ENCODE measurements around the gene HOXA7. TPM values are rescaled to one million over a fixed set of nuclear protein-coding genes. Genes with fewer than 3 reads are reported as not detected.
A peak's percentile ranks its signal among the peaks of the same experiment; 100 is the strongest.

HOXA7 gene
- total and polyA plus RNA-seq, 12 donors = 7.9 to 39.1 (median 22.7) TPM

DNA sequence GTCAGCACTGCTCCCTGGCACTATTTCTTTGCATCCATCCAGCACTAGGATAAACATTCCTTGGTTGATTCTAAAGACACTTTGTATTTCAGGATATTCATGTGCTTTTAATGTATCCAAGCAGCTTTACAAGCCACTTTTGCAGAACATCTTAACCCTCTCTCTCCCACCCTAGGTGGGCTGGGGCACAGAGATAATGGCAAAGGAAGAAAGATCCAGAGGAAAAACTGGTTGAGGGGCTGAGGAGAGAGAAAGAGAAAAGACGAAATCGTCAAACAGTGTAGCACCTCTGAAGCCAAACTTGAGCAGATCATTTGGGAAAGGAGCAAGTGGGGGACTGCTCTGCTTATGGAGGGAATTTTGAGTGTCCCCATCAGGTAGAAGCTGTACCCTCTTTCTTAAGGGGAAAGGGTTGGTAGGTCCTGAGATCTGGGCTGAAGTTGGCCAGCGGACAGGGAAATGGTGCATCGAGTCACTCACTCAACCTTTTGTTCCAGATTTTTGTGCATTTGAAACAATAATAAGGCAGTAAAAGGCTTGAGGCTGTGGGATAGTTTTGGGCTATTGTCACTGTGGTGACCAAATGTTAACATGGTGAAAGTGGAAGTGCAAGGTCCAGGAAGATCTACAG lies 47.6 kb upstream of the HOXA7 start:
- peaks cover 0 to 16% of the 10 kb centered on the region in 2 donors for H3K4me1 ChIP-seq (replicated peaks in 1 of 2)

DNA sequence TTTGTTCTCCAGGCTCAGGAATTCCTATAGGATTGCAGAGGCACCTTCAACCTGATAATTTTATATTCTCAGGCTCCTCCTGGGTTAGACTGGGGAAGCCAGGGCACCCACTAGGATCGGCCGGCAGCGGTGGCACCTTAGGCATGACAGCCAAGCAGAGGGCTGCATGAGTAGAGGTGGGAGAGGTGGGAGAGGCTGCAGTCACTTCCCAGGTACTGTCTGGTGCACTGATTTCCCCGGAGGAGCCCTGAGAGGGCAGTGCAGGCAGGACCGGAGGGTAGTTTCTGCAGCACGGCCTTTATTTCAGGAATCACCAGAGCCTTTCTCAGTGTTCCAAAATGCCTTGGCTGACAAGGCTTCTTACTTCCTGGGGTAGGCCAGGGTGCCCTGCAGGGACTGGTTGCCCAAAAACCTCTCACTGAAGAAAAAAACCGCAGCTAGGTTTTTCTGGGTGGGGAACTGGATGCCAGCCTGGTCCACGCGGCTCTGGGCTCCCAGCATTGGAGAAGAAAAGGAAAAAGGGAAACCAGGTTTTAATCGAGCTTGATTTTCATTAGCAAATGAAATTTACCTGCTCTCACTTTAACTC lies 47.0 kb upstream of the HOXA7 start:
- intact Hi-C loops (cut with DNase I) = loop anchor here (10.0 kb wide), 2 partner anchors 371 to 811 kb away; no protein-coding TSS in a partner anchor
- Histone ChIP-seq H3K4me1 (replicated peaks in 1 of 2) (peaks cover 0 to 18% of the 10 kb centered on the region in 2 donors), H3K4me3 (no peak overlapping the region), H3K27me3 (peaks cover 92% of the 10 kb centered on the region), H3K27ac (no peak overlapping the region), H3K9me3 (replicated peaks in 1 of 3) (no peaks in the 10 kb centered on the region), H3K36me3 (replicated peaks in 1 of 2) (no peaks in the 10 kb centered on the region)
- peak in 1 of 7 donors; percentile 17 for DNase-seq
- no peak for TF ChIP-seq POLR2A (IDR thresholded peaks at IDR 0.05)
- TF ChIP-seq, protein P1, sequence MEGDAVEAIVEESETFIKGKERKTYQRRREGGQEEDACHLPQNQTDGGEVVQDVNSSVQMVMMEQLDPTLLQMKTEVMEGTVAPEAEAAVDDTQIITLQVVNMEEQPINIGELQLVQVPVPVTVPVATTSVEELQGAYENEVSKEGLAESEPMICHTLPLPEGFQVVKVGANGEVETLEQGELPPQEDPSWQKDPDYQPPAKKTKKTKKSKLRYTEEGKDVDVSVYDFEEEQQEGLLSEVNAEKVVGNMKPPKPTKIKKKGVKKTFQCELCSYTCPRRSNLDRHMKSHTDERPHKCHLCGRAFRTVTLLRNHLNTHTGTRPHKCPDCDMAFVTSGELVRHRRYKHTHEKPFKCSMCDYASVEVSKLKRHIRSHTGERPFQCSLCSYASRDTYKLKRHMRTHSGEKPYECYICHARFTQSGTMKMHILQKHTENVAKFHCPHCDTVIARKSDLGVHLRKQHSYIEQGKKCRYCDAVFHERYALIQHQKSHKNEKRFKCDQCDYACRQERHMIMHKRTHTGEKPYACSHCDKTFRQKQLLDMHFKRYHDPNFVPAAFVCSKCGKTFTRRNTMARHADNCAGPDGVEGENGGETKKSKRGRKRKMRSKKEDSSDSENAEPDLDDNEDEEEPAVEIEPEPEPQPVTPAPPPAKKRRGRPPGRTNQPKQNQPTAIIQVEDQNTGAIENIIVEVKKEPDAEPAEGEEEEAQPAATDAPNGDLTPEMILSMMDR (IDR thresholded peaks at IDR 0.05) = no peak
- WGBS, 4 donors = 21 to 28% (median 25%) methylated on average over 10 of the region's 10 CpGs

More for the DNA sequence above, 47.6 kb upstream of the HOXA7 start:
- no peaks in the 10 kb centered on the region for H3K36me3 ChIP-seq (replicated peaks in 1 of 2)
- peaks cover 86% of the 10 kb centered on the region for H3K27me3 ChIP-seq
- H3K27ac ChIP-seq = no peak overlapping the region
- TF ChIP-seq, protein P1 (IDR thresholded peaks at IDR 0.05) = no peak
- TF ChIP-seq POLR2A (IDR thresholded peaks at IDR 0.05) = no peak
- no peaks in the 10 kb centered on the region for H3K9me3 ChIP-seq (replicated peaks in 1 of 3)
- intact Hi-C loops (cut with DNase I) = loop anchor here (10.0 kb wide), 2 partner anchors 371 to 811 kb away; no protein-coding TSS in a partner anchor
- H3K4me3 ChIP-seq = no peak overlapping the region
- DNase-seq = peak in 1 of 7 donors; percentile 1
- 13 to 42% (median 26%) methylated on average over 4 of the region's 4 CpGs for whole genome bisulfite sequencing, 4 donors

DNA sequence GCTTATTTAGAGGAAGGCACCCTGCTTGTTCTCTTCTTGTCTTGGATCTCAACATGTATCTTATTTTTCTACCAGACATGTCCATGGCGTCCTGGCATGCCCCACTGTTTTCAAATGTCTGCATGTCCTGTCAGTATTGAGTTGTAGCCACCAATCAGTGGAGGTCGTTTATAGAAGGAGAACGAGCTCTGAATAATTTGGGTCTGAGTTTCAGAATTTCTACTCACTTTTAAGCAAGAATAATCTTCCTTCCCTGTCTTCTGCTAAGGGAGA lies 46.3 kb upstream of the HOXA7 start:
- intact Hi-C loops (cut with DNase I) = loop anchor here (10.0 kb wide), 2 partner anchors 372 to 812 kb away; no protein-coding TSS in a partner anchor
- 13 to 21% (median 19%) methylated on average over 3 of the region's 3 CpGs for WGBS, 4 donors
- no peak overlapping the region for H3K27ac ChIP-seq
- DNase-seq = peak in 1 of 7 donors; percentile 24
- no peak overlapping the region for H3K4me3 ChIP-seq
- no peaks in the 10 kb centered on the region for H3K36me3 ChIP-seq (replicated peaks in 1 of 2)
- peaks cover 0 to 18% of the 10 kb centered on the region in 2 donors for H3K4me1 ChIP-seq (replicated peaks in 1 of 2)
- H3K9me3 ChIP-seq (replicated peaks in 1 of 3) = no peaks in the 10 kb centered on the region
- H3K27me3 ChIP-seq = peaks cover 94% of the 10 kb centered on the region
- no peak for TF ChIP-seq POLR2A (IDR thresholded peaks at IDR 0.05)
- TF ChIP-seq, protein P1 (IDR thresholded peaks at IDR 0.05) = no peak

DNA sequence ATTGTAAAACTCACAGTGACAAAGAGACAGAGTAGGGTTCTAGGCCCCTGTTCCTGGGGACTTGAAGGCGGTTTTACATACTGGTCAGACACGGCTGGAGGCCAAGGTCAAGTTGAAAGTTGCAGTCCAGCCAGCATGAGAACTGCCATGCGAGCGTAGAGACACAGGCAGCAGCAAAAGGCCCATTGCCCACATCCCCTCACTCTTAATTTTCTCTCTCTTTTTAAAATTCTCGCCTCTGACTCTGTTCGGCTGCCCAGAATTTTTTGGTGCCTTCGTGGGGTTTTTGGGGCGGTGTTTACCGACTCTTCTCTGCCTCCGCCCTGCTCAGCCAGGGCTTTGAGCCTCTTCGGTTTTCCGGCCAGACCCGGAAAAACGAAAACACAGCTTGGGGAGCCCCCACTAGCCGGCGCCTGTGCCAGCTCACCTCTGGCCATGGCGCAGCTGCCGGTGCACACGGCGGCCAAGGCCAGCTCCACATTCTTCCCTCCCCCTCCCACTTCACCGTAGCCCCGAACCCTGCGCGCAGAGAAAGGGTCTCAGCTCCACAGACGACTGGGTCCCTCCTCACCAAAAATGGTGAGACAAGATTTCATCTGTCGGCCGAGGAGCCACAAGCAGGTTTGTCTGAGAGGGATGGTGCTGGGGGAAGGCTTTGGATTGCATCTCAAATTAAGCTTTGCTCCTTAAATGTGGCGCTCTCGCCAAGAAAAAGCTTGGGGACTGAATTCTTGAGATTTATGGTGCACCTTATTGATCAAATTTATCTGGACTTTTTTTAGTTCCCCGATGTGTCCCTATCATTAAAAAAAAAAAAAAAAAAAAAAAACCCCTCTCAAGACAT lies 45.8 kb upstream of the HOXA7 start:
- Histone ChIP-seq H3K4me3 (no peak overlapping the region), H3K27ac (no peak overlapping the region), H3K27me3 (peaks cover 94% of the 10 kb centered on the region), H3K4me1 (replicated peaks in 1 of 2) (peaks cover 0 to 18% of the 10 kb centered on the region in 2 donors), H3K9me3 (replicated peaks in 1 of 3) (no peaks in the 10 kb centered on the region), H3K36me3 (replicated peaks in 1 of 2) (no peaks in the 10 kb centered on the region)
- TF ChIP-seq POLR2A (IDR thresholded peaks at IDR 0.05) = no peak
- TF ChIP-seq, protein P1 (IDR thresholded peaks at IDR 0.05) = no peak
- 19 to 22% (median 20%) methylated on average over 21 to 30 of the region's 30 CpGs for WGBS, 4 donors
- intact Hi-C loops (cut with DNase I) = loop anchor here (10.0 kb wide), 2 partner anchors 373 to 813 kb away; no protein-coding TSS in a partner anchor
- peak in 3 of 7 donors; percentile 9 to 45 (median 13) for DNase-seq
